Purkinje cell (primary cell): ENCODE results near the gene SLC12A3. TPM values are rescaled to one million over a fixed set of nuclear protein-coding genes. Genes with fewer than 3 reads are reported as not detected.

Source experiments
- polyA plus RNA-seq: library from polyadenylated mRNA; unstranded; fragments of >200 nt; fragmentation: Nextera tagmentation; gene quantifications from 2 replicates; pipeline ENCODE4 v1.2.1, GENCODE V29; 2014

The SLC12A3 gene
- 0.09 and 0.20 TPM in 2 replicates for polyA plus RNA-seq

GRCh38 chr16:56864960-56865359, at the start of gene SLC12A3:
Gene SLC12A3, plus strand, starts transcription at chr16:56865207. Its CDS starts 29 bp downstream, at chr16:56865236.

GRCh38 chr16:56931892-56932720, 67.1 kb downstream of the SLC12A3 start, which contains the start of gene HERPUD1:
Gene HERPUD1, plus strand, starts transcription at chr16:56932142. Its CDS starts 103 bp downstream, at chr16:56932245.

GRCh38 chr16:56961851-56962281, 96.9 kb downstream of the SLC12A3 start, which contains the start of gene CETP:
Gene CETP, plus strand, starts transcription at chr16:56961950. Its CDS starts 30 bp downstream, at chr16:56961980.

Other genes starting within 250 kb of the SLC12A3 start
- gene MT1E, start 239.4 kb upstream of the SLC12A3 start, polyA plus RNA-seq: 34.2 and 49.3 TPM in 2 replicates
- 3.7 and 6.7 TPM in 2 replicates for gene MT1M, start 232.5 kb upstream of the SLC12A3 start, polyA plus RNA-seq
- 3.5 TPM in 1 of 2 replicates, not detected in the other for gene MT1A, start 226.5 kb upstream of the SLC12A3 start, polyA plus RNA-seq
- gene MT1B, start 213.3 kb upstream of the SLC12A3 start, polyA plus RNA-seq: not detected in 2 replicates
- gene MT1F, start 207.2 kb upstream of the SLC12A3 start, polyA plus RNA-seq: 3.5 and 4.8 TPM in 2 replicates
- 8.2 and 9.3 TPM in 2 replicates for gene MT1G, start 197.1 kb upstream of the SLC12A3 start, polyA plus RNA-seq
- not detected in 2 replicates for gene MT1H, start 195.4 kb upstream of the SLC12A3 start, polyA plus RNA-seq
- 397 and 562 TPM in 2 replicates for gene MT1X, start 182.7 kb upstream of the SLC12A3 start, polyA plus RNA-seq
- 395 and 529 TPM in 2 replicates for gene NUP93, start 135.1 kb upstream of the SLC12A3 start, polyA plus RNA-seq
- 71.8 and 87.9 TPM in 2 replicates for gene HERPUD1, start 66.9 kb downstream of the SLC12A3 start, polyA plus RNA-seq
- not detected in 2 replicates for gene CETP, start 96.7 kb downstream of the SLC12A3 start, polyA plus RNA-seq
- gene NLRC5, start 124.3 kb downstream of the SLC12A3 start, polyA plus RNA-seq: 1.1 and 3.2 TPM in 2 replicates
- gene CPNE2, start 227.4 kb downstream of the SLC12A3 start, polyA plus RNA-seq: 3.3 and 9.6 TPM in 2 replicates